ENCODE measurements around the gene SMCO2.

SMCO2 gene

GRCh38 chr12:27551172-27551840 lies 104.8 kb downstream of the SMCO2 start:
- DNase-seq (ENCODE audit: insufficient read length, low spot score) = no peak
- no peak for FAIRE-seq
- TF ChIP-seq POLR2A (IDR thresholded peaks at IDR 0.05; ENCODE audit: low read depth, low read length) = no peak
